Measurements from ENCODE around the gene MYOM3. TPM values are rescaled to one million over a fixed set of nuclear protein-coding genes. Genes with fewer than 3 reads are reported as not detected.

MYOM3 gene
- total and polyA plus RNA-seq, 8 donors, result 0.06 to 0.52 (median 0.27) TPM; not detected in 1

DNA sequence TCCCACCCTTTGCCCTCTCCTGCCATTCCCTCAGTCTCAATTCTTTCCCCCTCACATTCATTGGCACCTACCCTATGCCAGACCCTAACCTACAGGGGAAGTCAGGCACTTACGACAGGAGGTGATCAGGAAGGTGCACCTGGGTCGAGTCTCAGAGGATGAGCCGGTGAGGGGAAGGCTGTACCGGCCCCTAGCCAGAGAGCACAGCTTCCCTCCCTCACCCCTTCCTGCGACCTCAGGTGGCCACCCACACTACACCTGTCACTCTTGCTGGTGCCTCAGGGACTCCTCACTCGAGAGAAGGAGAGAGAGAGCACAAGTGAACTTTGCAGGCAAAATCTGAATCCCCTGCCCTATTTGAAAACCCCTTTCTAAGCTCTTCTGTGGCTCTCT is 1.7 kb upstream of the MYOM3 start:
- H3K9me3 ChIP-seq, result no peaks in the 10 kb centered on the region
- ATAC-seq (no peak), DNase-seq (no peak)
- TF ChIP-seq, protein P1, sequence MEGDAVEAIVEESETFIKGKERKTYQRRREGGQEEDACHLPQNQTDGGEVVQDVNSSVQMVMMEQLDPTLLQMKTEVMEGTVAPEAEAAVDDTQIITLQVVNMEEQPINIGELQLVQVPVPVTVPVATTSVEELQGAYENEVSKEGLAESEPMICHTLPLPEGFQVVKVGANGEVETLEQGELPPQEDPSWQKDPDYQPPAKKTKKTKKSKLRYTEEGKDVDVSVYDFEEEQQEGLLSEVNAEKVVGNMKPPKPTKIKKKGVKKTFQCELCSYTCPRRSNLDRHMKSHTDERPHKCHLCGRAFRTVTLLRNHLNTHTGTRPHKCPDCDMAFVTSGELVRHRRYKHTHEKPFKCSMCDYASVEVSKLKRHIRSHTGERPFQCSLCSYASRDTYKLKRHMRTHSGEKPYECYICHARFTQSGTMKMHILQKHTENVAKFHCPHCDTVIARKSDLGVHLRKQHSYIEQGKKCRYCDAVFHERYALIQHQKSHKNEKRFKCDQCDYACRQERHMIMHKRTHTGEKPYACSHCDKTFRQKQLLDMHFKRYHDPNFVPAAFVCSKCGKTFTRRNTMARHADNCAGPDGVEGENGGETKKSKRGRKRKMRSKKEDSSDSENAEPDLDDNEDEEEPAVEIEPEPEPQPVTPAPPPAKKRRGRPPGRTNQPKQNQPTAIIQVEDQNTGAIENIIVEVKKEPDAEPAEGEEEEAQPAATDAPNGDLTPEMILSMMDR (IDR thresholded peaks at IDR 0.05), result no peak
- intact Hi-C loops (cut with DNase I), result no loop called here
- peaks cover 0 to 66% of the 10 kb centered on the region in 2 donors for H3K27me3 ChIP-seq
- no peak overlapping the region for H3K27ac ChIP-seq
- peaks cover 0 to 6% of the 10 kb centered on the region in 2 donors for H3K4me1 ChIP-seq
- no peak overlapping the region for H3K4me3 ChIP-seq
- H3K36me3 ChIP-seq, result no peaks in the 10 kb centered on the region

DNA sequence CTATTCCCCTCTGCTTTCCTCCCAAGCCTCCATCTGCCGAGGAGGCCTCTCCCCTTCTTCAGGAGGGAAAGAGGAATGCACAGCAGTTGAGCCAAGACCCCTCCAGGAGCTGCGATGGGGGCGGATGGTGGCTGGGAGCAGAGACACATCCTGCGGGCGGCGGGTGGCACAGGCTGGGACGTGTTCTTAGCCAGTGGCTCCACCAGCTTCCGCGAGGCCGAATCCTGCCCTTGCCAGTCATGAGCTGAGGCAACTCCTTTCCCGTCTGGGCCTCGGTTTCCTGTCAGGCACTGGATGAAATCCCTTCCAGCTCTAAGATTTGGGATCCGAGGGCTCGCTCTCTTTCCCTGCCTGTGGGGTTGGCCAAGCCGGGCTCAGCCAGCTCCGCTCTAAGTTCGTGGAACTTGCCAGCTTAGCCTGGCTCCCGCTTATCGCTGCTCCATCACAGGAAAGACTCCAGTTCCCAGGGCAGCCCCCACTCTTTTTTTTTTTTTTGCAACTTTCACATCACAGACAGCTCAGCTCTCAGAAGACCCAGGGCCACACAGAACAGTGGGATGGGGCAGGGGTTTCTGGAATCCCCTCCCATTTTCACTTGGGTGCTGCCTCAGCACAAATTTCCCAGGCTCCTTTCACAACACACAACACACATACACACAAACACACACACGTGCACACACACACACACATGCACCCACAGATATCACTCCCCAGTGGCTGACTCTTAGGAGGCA is 506 bp downstream of the MYOM3 start:
- H3K9me3 ChIP-seq, result no peaks in the 10 kb centered on the region
- no peak for DNase-seq
- intact Hi-C loops (cut with DNase I), result no loop called here
- no peak for ATAC-seq
- TF ChIP-seq, protein P1 (IDR thresholded peaks at IDR 0.05), result no peak
- H3K27ac ChIP-seq, result no peak overlapping the region
- no peaks in the 10 kb centered on the region for H3K36me3 ChIP-seq
- H3K27me3 ChIP-seq, result peaks cover 0 to 53% of the 10 kb centered on the region in 2 donors
- no peak overlapping the region for H3K4me3 ChIP-seq
- H3K4me1 ChIP-seq, result peaks cover 0 to 6% of the 10 kb centered on the region in 2 donors

DNA sequence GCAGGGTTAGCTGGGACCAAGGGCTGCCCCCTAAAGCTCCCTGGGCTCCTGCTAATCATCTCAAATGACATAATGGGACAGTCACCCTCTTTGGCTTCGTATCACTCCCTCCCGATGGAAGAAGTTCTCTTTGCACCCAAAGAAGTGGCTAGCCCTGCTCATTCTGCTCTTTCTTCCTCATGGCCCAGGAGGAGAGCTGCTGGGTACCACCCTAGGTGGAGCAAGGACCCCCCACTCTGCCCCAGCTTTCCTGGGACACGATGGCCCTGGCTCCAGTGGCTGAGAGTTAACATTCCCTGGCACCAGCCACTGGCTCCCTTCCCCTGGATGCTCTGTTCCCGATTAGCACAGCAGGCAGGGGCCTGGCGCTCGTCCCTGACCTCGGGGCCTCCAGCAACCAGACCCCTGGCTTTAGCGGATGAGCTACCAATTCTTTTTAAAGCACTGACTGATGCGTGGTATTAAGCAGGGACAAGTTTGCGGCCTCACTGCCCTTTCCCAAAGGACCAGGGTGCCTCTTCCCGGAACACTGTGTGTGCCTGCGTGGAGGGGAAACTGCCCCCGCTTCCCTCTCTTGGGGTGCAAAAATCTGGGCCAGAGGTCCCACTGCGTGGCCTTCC is 1.2 kb downstream of the MYOM3 start:
- no peak overlapping the region for H3K27ac ChIP-seq
- H3K4me1 ChIP-seq, result peaks cover 0 to 6% of the 10 kb centered on the region in 2 donors
- no peaks in the 10 kb centered on the region for H3K36me3 ChIP-seq
- no peak overlapping the region for H3K4me3 ChIP-seq
- TF ChIP-seq, protein P1 (IDR thresholded peaks at IDR 0.05), result no peak
- peaks cover 0 to 46% of the 10 kb centered on the region in 2 donors for H3K27me3 ChIP-seq
- intact Hi-C loops (cut with DNase I), result no loop called here
- DNase-seq (no peak), ATAC-seq (no peak)
- no peaks in the 10 kb centered on the region for H3K9me3 ChIP-seq

DNA sequence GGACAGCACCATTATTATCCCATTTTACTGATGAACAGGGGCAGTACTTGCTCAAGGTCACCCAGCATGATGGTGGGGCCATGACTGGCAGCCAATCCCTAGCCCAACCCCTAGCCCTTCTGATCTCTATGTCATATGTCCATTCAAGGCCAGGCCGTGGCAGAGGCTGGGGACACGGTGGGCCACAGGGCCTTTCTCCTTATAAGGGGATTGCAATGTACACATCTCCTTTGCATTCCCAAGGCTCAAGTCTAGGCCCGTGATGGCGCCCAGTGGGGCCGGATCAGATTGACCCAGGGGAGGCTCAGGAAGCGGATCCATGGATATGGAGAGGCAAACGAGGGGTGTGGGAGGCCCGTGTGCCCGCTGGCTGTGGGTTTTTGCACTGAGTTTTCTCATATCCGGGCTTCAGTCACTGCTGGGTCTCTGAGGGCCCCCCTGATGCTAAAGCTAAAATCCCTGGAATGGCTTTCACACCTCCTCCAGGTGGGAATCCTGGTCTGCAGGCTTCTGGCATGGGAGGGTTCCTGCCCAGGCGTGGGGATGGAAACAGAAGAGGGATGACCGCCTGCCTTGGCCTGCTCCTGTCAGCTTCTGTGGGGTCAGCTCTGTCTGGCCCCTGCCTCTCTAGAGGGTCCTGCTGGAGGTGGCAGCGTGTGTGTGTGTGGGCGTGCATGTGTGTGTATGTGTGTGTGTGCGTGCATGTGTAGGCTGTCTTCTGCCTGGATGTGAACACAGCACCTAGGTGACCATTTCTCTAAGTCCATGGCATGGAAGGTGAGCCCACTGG is 2.1 kb downstream of the MYOM3 start:
- H3K36me3 ChIP-seq, result no peaks in the 10 kb centered on the region
- H3K9me3 ChIP-seq, result no peaks in the 10 kb centered on the region
- no peak overlapping the region for H3K4me3 ChIP-seq
- TF ChIP-seq, protein P1 (IDR thresholded peaks at IDR 0.05), result no peak
- DNase-seq, result no peak
- ATAC-seq, result no peak
- intact Hi-C loops (cut with DNase I), result no loop called here
- no peak overlapping the region for H3K27ac ChIP-seq
- peaks cover 0 to 6% of the 10 kb centered on the region in 2 donors for H3K4me1 ChIP-seq
- H3K27me3 ChIP-seq, result peaks cover 0 to 37% of the 10 kb centered on the region in 2 donors

DNA sequence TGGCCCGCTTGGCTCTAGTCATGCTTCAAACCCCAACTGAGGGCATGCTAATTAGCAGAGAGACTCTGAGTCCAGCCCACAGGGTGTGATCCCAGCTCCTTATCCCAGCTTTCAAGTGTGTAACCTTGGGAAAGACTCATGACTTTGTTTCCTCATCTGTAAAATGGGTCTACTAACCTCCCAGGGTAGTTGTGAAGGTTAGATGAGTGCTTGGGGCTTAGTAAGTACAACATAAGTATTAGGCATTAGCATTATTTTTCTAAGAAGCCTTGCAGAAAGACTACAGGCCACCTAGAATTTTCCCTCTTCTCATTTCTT is 2.8 kb downstream of the MYOM3 start:
- no peak overlapping the region for H3K4me3 ChIP-seq
- peaks cover 0 to 6% of the 10 kb centered on the region in 2 donors for H3K4me1 ChIP-seq
- peaks cover 0 to 31% of the 10 kb centered on the region in 2 donors for H3K27me3 ChIP-seq
- DNase-seq, result no peak
- TF ChIP-seq, protein P1 (IDR thresholded peaks at IDR 0.05), result no peak
- H3K36me3 ChIP-seq, result no peaks in the 10 kb centered on the region
- no peaks in the 10 kb centered on the region for H3K9me3 ChIP-seq
- intact Hi-C loops (cut with DNase I), result no loop called here
- no peak overlapping the region for H3K27ac ChIP-seq
- ATAC-seq, result no peak
